Loucy (cell line): ENCODE results near the gene CSGALNACT2.

Experiments
- H2AFZ ChIP-seq: fragments of 200-600 bp; sonication (generic); 2 replicates; pipeline ENCODE4 v1.6.0; 2016; ENCODE audit warnings: antibody characterized with exemption, mild to moderate bottlenecking, low read length, moderate library complexity
- H3F3A ChIP-seq: fragments of 200-600 bp; 2 replicates; pipeline ENCODE4 v1.6.0; 2016; ENCODE audit warnings: antibody characterized with exemption, low read depth, mild to moderate bottlenecking
- H3K27me3 ChIP-seq: fragments of 200-600 bp; sonication (generic); 2 replicates; pipeline ENCODE4 v1.6.1; 2014; ENCODE audit warnings: low read length, mild to moderate bottlenecking; ENCODE audit not compliant: insufficient read depth, poor library complexity, severe bottlenecking
- H3K36me3 ChIP-seq: fragments of 200-600 bp; sonication (generic); 2 replicates; pipeline ENCODE4 v1.6.1; 2016; ENCODE audit warnings: low read length; ENCODE audit not compliant: insufficient read depth
- H3K4me1 ChIP-seq: fragments of 200-600 bp; sonication (generic); 2 replicates; pipeline ENCODE4 v1.5.1; 2014; ENCODE audit warnings: low read length, mild to moderate bottlenecking; ENCODE audit not compliant: insufficient read depth, poor library complexity, severe bottlenecking
- H3K4me2 ChIP-seq: fragments of 200-600 bp; sonication (generic); 2 replicates; pipeline ENCODE4 v1.6.0; 2014; ENCODE audit warnings: antibody characterized with exemption, low read length, low read depth, mild to moderate bottlenecking; ENCODE audit not compliant: poor library complexity, severe bottlenecking
- H3K4me3 ChIP-seq: fragments of 200-600 bp; sonication (generic); 2 replicates; pipeline ENCODE4 v1.5.1; 2014; ENCODE audit warnings: low read length, mild to moderate bottlenecking, mixed read lengths; ENCODE audit not compliant: poor library complexity, severe bottlenecking
- H3K79me2 ChIP-seq: fragments of 200-600 bp; sonication (generic); 2 replicates; pipeline ENCODE4 v1.6.1; 2014; ENCODE audit warnings: low read length; ENCODE audit not compliant: insufficient read depth
- H3K9ac ChIP-seq: fragments of 200-600 bp; sonication (generic); 2 replicates; pipeline ENCODE4 v1.6.0; 2014; ENCODE audit warnings: mild to moderate bottlenecking, low read depth, low read length, moderate library complexity; ENCODE audit not compliant: poor library complexity, severe bottlenecking
- H3K9me2 ChIP-seq: fragments of 200-600 bp; sonication (generic); replicated peaks from 2 replicates; pipeline ENCODE4 v1.6.1; 2016; ENCODE audit warnings: low read depth, low read length, mixed read lengths
- H3K9me3 ChIP-seq: fragments of 200-600 bp; sonication (generic); 2 replicates; pipeline ENCODE4 v1.6.1; 2014; ENCODE audit warnings: mild to moderate bottlenecking, antibody characterized with exemption, low read length, low read depth; ENCODE audit not compliant: insufficient read depth
- H4K20me1 ChIP-seq: fragments of 200-600 bp; sonication (generic); 2 replicates; pipeline ENCODE4 v1.6.0; 2014; ENCODE audit warnings: antibody characterized with exemption, low read length, mild to moderate bottlenecking; ENCODE audit not compliant: insufficient read depth, poor library complexity, severe bottlenecking
- EZH2phosphoT487 ChIP-seq: fragments of 200-600 bp; IDR thresholded peaks from 2 replicates; pipeline ENCODE4 v1.6.1; 2018; ENCODE audit warnings: antibody characterized with exemption, mild to moderate bottlenecking, moderate library complexity, borderline replicate concordance
- TF ChIP-seq, protein P1 (sequence below): fragments of 200-600 bp; sonication (generic); conservative IDR thresholded peaks from 2 replicates; pipeline ENCODE4 v1.5.1; 2014; ENCODE audit warnings: mild to moderate bottlenecking, antibody characterized with exemption, low read length

The CSGALNACT2 gene

DNA sequence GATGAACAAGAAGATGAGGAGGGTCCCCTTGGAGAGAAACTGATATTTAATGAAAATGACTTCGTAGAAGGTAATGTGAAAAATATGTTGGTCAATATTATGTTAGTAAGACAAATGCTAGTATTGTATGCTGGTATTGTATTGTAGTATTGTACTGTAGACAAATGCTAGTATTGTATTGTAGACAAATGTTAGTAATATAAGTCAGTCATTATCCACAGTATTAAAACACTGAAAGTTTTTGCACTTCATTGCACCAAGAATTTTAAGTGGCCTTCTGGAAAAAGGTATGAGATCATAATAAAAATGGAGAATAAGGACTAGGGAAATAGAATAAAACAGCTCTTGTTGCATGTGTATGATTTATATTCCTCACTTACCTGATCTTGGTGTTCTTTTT lies 17.5 kb downstream of the CSGALNACT2 start:
- TF ChIP-seq, protein P1, sequence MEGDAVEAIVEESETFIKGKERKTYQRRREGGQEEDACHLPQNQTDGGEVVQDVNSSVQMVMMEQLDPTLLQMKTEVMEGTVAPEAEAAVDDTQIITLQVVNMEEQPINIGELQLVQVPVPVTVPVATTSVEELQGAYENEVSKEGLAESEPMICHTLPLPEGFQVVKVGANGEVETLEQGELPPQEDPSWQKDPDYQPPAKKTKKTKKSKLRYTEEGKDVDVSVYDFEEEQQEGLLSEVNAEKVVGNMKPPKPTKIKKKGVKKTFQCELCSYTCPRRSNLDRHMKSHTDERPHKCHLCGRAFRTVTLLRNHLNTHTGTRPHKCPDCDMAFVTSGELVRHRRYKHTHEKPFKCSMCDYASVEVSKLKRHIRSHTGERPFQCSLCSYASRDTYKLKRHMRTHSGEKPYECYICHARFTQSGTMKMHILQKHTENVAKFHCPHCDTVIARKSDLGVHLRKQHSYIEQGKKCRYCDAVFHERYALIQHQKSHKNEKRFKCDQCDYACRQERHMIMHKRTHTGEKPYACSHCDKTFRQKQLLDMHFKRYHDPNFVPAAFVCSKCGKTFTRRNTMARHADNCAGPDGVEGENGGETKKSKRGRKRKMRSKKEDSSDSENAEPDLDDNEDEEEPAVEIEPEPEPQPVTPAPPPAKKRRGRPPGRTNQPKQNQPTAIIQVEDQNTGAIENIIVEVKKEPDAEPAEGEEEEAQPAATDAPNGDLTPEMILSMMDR: no peak
- TF ChIP-seq EZH2phosphoT487: no peak
- H3K9me2 ChIP-seq: no peaks in the 10 kb centered on the region
- no peaks in the 10 kb centered on the region for H3K9me3 ChIP-seq
- no peak overlapping the region for H2AFZ ChIP-seq
- no peaks in the 10 kb centered on the region for H3K27me3 ChIP-seq
- H3K4me2 ChIP-seq: no peak overlapping the region
- H3K79me2 ChIP-seq: peaks cover 94% of the 10 kb centered on the region
- no peaks in the 10 kb centered on the region for H3F3A ChIP-seq
- H3K36me3 ChIP-seq: peaks cover 4% of the 10 kb centered on the region; the same call in 1 of the 2 replicates
- peaks cover 12% of the 10 kb centered on the region for H3K4me1 ChIP-seq
- peaks cover 39% of the 10 kb centered on the region for H4K20me1 ChIP-seq
- no peak overlapping the region for H3K4me3 ChIP-seq
- H3K9ac ChIP-seq: no peak overlapping the region

- Histone ChIP-seq H3K79me2 (peaks cover 90% of the 10 kb centered on the region), H4K20me1 (peaks cover 33% of the 10 kb centered on the region), H3F3A (no peaks in the 10 kb centered on the region), H3K9ac (no peak overlapping the region), H3K4me2 (no peak overlapping the region), H3K27me3 (no peaks in the 10 kb centered on the region), H2AFZ (no peak overlapping the region), H3K9me3 (no peaks in the 10 kb centered on the region), H3K9me2 (no peaks in the 10 kb centered on the region), H3K4me3 (no peak overlapping the region), H3K4me1 (peaks cover 9% of the 10 kb centered on the region), H3K36me3 (peaks cover 10% of the 10 kb centered on the region; the same call in 1 of the 2 replicates)
- TF ChIP-seq, protein P1: no peak
- TF ChIP-seq EZH2phosphoT487: no peak
These were observed 18.5 kb downstream of the CSGALNACT2 start for GRCh38 chr10:43156590-43157341.

DNA sequence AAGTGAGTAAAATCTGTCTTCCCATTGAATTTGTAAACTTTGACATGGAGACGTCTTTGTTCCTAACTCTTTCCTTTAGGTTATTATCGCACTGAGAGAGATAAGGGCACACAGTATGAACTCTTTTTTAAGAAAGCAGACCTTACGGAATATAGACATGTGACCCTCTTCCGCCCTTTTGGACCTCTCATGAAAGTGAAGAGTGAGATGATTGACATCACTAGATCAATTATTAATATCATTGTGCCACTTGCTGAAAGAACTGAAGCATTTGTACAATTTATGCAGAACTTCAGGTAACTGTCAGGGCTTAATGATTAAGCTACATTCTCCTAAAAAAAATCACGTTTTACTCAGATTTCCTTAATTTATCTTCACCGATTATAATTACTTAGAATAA lies 20.4 kb downstream of the CSGALNACT2 start:
- Histone ChIP-seq H3F3A (no peaks in the 10 kb centered on the region), H3K36me3 (peaks cover 25% of the 10 kb centered on the region; the same call in 1 of the 2 replicates), H3K9me3 (no peaks in the 10 kb centered on the region), H2AFZ (no peak overlapping the region), H3K4me3 (no peak overlapping the region), H4K20me1 (peaks cover 22% of the 10 kb centered on the region), H3K4me2 (no peak overlapping the region), H3K9me2 (no peaks in the 10 kb centered on the region), H3K9ac (no peak overlapping the region), H3K4me1 (peaks cover 19% of the 10 kb centered on the region), H3K27me3 (no peaks in the 10 kb centered on the region), H3K79me2 (peaks cover 78% of the 10 kb centered on the region)
- no peak for TF ChIP-seq EZH2phosphoT487
- TF ChIP-seq, protein P1: no peak
